ENCODE results near the gene MED1.
"Not testable (repeated sequence)": the region's sequence is repeated elsewhere in the genome, so short reads cannot be mapped to it uniquely, and the experiment has no call there.

Gene MED1

GRCh38 chr17:39380144-39380543, 70.9 kb downstream of the MED1 start:
- Histone ChIP-seq H3K36me3 (ENCODE audit: control insufficient read depth, insufficient read depth, low read length) (no peaks in the 10 kb centered on the region), H3K27me3 (ENCODE audit: control insufficient read depth, insufficient read depth, low read length) (no peaks in the 10 kb centered on the region), H3K4me3 (ENCODE audit: low read length) (no peak overlapping the region), H3K9me3 (ENCODE audit: control insufficient read depth, low read length) (no peaks in the 10 kb centered on the region), H3K4me1 (ENCODE audit: control insufficient read depth, insufficient read depth, low read length) (no peaks in the 10 kb centered on the region), H3K9ac (ENCODE audit: low read length) (no peak overlapping the region)

DNA sequence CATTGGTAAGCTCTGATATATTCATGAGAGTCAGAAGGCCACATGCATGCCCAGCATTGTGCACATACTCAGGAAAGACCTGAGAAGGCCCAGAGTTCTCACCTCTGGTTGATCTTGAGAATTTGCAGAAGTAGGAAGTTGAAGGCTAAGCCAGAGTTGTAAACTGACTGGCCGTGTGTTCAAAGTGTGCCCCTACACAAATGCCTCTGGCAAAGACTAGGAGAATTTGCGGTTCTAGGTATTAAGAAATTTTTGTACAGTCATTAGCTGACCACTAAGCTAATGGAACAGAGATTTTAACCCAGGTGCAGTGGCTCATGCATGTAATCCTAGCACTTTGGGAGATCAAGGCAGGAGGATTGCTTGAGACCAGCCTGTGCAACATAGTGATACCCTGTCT, 74.6 kb downstream of the MED1 start:
- no peaks in the 10 kb centered on the region for H3K9me3 ChIP-seq (ENCODE audit: control insufficient read depth, low read length)
- H3K4me3 ChIP-seq (ENCODE audit: low read length), result no peak overlapping the region
- H3K36me3 ChIP-seq (ENCODE audit: control insufficient read depth, insufficient read depth, low read length), result no peaks in the 10 kb centered on the region
- no peaks in the 10 kb centered on the region for H3K4me1 ChIP-seq (ENCODE audit: control insufficient read depth, insufficient read depth, low read length)
- no peaks in the 10 kb centered on the region for H3K27me3 ChIP-seq (ENCODE audit: control insufficient read depth, insufficient read depth, low read length)
- H3K9ac ChIP-seq (ENCODE audit: low read length), result no peak overlapping the region

DNA sequence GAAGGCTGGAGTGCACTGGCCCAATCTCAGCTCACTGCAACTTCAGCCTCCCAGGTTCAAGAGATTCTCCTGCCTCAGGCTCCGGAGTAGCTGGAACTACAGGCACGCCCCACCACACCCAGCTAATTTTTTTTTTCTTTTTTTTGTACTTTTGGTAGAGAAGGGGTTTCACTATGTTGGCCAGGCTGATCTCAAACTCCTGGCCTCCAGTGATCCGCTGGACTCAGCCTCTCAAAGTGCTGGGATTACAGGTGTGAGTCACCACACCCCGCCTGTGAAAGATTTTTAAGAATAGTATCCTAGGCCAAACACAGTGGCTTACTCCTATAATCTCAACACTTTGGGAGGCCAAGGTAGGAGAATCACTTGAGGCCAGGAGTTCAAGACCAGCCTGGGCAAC, 83.3 kb downstream of the MED1 start:
- H3K4me1 ChIP-seq (ENCODE audit: control insufficient read depth, insufficient read depth, low read length); H3K4me3 ChIP-seq (ENCODE audit: low read length); H3K36me3 ChIP-seq (ENCODE audit: control insufficient read depth, insufficient read depth, low read length); H3K9ac ChIP-seq (ENCODE audit: low read length); H3K27me3 ChIP-seq (ENCODE audit: control insufficient read depth, insufficient read depth, low read length); H3K9me3 ChIP-seq (ENCODE audit: control insufficient read depth, low read length): not testable (repeated sequence)

GRCh38 chr17:39365872-39366271, 85.2 kb downstream of the MED1 start:
- Histone ChIP-seq H3K36me3 (ENCODE audit: control insufficient read depth, insufficient read depth, low read length) (no peaks in the 10 kb centered on the region), H3K4me1 (ENCODE audit: control insufficient read depth, insufficient read depth, low read length) (no peaks in the 10 kb centered on the region), H3K9ac (ENCODE audit: low read length) (no peak overlapping the region), H3K27me3 (ENCODE audit: control insufficient read depth, insufficient read depth, low read length) (no peaks in the 10 kb centered on the region), H3K4me3 (ENCODE audit: low read length) (no peak overlapping the region), H3K9me3 (ENCODE audit: control insufficient read depth, low read length) (no peaks in the 10 kb centered on the region)

DNA sequence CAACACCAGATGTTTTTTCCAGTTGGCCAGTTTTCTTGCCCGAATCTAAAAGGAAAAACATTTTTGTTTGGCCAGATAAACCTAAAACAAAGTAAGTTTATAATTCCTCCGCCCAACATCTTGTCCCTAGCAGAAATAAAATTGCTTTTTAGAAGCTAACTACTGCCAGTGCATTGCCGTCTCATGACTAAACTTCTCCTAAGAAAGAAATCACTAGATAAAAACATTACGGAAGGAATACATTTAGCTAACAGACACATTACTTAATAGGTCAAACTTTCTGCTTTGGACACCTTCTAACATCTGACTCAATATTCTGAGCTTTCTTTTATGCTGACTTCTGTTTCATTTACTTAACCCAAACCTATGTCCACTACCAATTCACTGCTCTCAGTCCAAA, 85.8 kb downstream of the MED1 start:
- no peaks in the 10 kb centered on the region for H3K9me3 ChIP-seq (ENCODE audit: control insufficient read depth, low read length)
- no peak overlapping the region for H3K9ac ChIP-seq (ENCODE audit: low read length)
- H3K27me3 ChIP-seq (ENCODE audit: control insufficient read depth, insufficient read depth, low read length), result no peaks in the 10 kb centered on the region
- no peak overlapping the region for H3K4me3 ChIP-seq (ENCODE audit: low read length)
- H3K4me1 ChIP-seq (ENCODE audit: control insufficient read depth, insufficient read depth, low read length), result no peaks in the 10 kb centered on the region
- H3K36me3 ChIP-seq (ENCODE audit: control insufficient read depth, insufficient read depth, low read length), result no peaks in the 10 kb centered on the region

DNA sequence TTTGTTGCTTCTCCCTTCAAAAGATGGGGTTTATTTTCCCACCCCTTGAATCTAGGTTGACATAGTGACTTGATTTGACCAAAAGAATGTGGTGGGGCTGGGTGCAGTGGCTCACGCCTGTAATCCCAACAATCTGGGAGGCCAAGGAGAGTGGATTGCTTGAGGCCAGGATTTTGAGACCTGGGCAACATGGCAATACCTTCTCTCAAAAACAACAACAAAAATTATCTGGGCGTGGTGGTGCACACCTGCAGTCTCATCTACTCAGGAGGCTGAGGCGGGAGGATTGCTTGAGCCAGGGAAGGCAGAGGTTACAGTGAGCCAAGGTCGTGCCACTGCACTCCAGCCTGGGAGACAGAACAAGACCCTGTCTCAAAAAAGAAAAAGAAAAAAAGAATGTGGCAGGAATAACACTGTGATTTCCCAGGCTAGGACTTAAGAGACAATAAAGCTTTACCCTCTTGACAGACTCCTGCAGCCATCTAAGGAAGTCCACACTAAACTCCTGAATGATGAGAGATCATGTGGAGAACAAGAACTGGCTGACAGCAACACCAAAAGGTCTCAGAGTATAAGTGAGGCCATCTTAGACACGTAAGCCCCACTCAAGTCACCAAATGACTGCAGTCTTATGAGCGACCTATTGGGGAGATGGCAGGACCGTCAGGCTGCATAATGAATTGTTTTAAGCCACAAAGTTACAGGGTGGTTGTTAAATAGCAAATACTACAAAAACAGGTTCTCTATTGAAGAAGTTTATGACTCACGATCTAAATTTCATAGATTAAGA, 86.6 kb downstream of the MED1 start:
- no peak overlapping the region for H3K9ac ChIP-seq (ENCODE audit: low read length)
- H3K4me3 ChIP-seq (ENCODE audit: low read length), result no peak overlapping the region
- no peaks in the 10 kb centered on the region for H3K9me3 ChIP-seq (ENCODE audit: control insufficient read depth, low read length)
- no peaks in the 10 kb centered on the region for H3K36me3 ChIP-seq (ENCODE audit: control insufficient read depth, insufficient read depth, low read length)
- H3K27me3 ChIP-seq (ENCODE audit: control insufficient read depth, insufficient read depth, low read length), result no peaks in the 10 kb centered on the region
- no peaks in the 10 kb centered on the region for H3K4me1 ChIP-seq (ENCODE audit: control insufficient read depth, insufficient read depth, low read length)

DNA sequence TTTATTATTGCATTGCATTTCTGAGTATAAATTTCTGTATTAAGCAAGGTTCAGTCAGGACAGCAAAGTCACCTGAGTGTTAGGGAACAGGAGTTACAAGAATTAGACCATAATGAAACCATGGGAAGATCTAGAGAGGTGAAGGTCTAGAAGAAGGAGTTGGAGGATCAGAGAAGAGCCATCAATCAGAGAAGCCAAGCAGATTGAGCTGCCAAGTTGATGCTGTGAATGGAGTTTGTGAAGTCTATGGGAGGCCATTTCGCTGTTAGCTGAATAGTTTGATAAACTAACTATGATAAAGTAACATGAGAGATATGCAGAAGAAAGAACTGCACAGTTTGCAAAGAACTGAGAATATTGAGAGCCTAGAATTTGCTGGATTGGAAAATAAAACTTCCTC, 90.0 kb downstream of the MED1 start:
- no peaks in the 10 kb centered on the region for H3K9me3 ChIP-seq (ENCODE audit: control insufficient read depth, low read length)
- H3K36me3 ChIP-seq (ENCODE audit: control insufficient read depth, insufficient read depth, low read length), result no peaks in the 10 kb centered on the region
- H3K4me1 ChIP-seq (ENCODE audit: control insufficient read depth, insufficient read depth, low read length), result peaks cover 12% of the 10 kb centered on the region
- no peak overlapping the region for H3K9ac ChIP-seq (ENCODE audit: low read length)
- no peaks in the 10 kb centered on the region for H3K27me3 ChIP-seq (ENCODE audit: control insufficient read depth, insufficient read depth, low read length)
- H3K4me3 ChIP-seq (ENCODE audit: low read length), result no peak overlapping the region

DNA sequence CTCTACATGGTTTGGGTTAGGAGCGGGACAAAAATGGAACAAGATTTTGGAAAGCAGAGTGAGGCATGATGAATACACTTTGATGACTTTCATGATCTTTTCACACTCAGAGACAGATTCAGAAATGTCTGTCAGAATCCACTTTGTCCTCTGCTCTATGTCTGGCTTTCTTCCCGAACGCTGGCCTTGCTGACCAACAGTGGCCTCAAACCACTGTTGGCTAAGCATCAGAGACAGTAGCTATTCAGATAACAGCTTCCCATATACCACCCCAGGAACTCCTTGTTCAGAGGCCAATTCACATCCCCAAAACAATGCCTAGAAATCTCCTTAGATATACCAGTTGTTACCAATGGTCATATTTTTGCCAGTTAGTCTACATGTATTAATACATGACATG, 90.5 kb downstream of the MED1 start:
- Histone ChIP-seq H3K9ac (ENCODE audit: low read length) (no peak overlapping the region), H3K4me3 (ENCODE audit: low read length) (no peak overlapping the region), H3K4me1 (ENCODE audit: control insufficient read depth, insufficient read depth, low read length) (peaks cover 12% of the 10 kb centered on the region), H3K9me3 (ENCODE audit: control insufficient read depth, low read length) (no peaks in the 10 kb centered on the region), H3K27me3 (ENCODE audit: control insufficient read depth, insufficient read depth, low read length) (no peaks in the 10 kb centered on the region), H3K36me3 (ENCODE audit: control insufficient read depth, insufficient read depth, low read length) (no peaks in the 10 kb centered on the region)

GRCh38 chr17:39359994-39360393, 91.1 kb downstream of the MED1 start:
- H3K36me3 ChIP-seq (ENCODE audit: control insufficient read depth, insufficient read depth, low read length), result no peaks in the 10 kb centered on the region
- no peak overlapping the region for H3K9ac ChIP-seq (ENCODE audit: low read length)
- H3K4me3 ChIP-seq (ENCODE audit: low read length), result no peak overlapping the region
- no peaks in the 10 kb centered on the region for H3K27me3 ChIP-seq (ENCODE audit: control insufficient read depth, insufficient read depth, low read length)
- H3K4me1 ChIP-seq (ENCODE audit: control insufficient read depth, insufficient read depth, low read length), result peaks cover 12% of the 10 kb centered on the region
- H3K9me3 ChIP-seq (ENCODE audit: control insufficient read depth, low read length), result no peaks in the 10 kb centered on the region

GRCh38 chr17:39357986-39358385, 93.1 kb downstream of the MED1 start:
- Histone ChIP-seq H3K9me3 (ENCODE audit: control insufficient read depth, low read length) (no peaks in the 10 kb centered on the region), H3K4me3 (ENCODE audit: low read length) (no peak overlapping the region), H3K4me1 (ENCODE audit: control insufficient read depth, insufficient read depth, low read length) (peaks cover 12% of the 10 kb centered on the region), H3K9ac (ENCODE audit: low read length) (no peak overlapping the region), H3K27me3 (ENCODE audit: control insufficient read depth, insufficient read depth, low read length) (no peaks in the 10 kb centered on the region), H3K36me3 (ENCODE audit: control insufficient read depth, insufficient read depth, low read length) (no peaks in the 10 kb centered on the region)

GRCh38 chr17:39357488-39357887, 93.6 kb downstream of the MED1 start:
- Histone ChIP-seq H3K9me3 (ENCODE audit: control insufficient read depth, low read length) (no peaks in the 10 kb centered on the region), H3K27me3 (ENCODE audit: control insufficient read depth, insufficient read depth, low read length) (no peaks in the 10 kb centered on the region), H3K4me3 (ENCODE audit: low read length) (no peak overlapping the region), H3K9ac (ENCODE audit: low read length) (no peak overlapping the region), H3K36me3 (ENCODE audit: control insufficient read depth, insufficient read depth, low read length) (no peaks in the 10 kb centered on the region), H3K4me1 (ENCODE audit: control insufficient read depth, insufficient read depth, low read length) (peaks cover 12% of the 10 kb centered on the region)

Measured in mucosa of stomach (tissue), 1 donor.